ENCODE data around the gene ARID1B. TPM values are rescaled to one million over a fixed set of nuclear protein-coding genes. Genes with fewer than 3 reads are reported as not detected.

ARID1B gene
- total RNA-seq, 1 donor from 2014 or later: 78.1 TPM

DNA sequence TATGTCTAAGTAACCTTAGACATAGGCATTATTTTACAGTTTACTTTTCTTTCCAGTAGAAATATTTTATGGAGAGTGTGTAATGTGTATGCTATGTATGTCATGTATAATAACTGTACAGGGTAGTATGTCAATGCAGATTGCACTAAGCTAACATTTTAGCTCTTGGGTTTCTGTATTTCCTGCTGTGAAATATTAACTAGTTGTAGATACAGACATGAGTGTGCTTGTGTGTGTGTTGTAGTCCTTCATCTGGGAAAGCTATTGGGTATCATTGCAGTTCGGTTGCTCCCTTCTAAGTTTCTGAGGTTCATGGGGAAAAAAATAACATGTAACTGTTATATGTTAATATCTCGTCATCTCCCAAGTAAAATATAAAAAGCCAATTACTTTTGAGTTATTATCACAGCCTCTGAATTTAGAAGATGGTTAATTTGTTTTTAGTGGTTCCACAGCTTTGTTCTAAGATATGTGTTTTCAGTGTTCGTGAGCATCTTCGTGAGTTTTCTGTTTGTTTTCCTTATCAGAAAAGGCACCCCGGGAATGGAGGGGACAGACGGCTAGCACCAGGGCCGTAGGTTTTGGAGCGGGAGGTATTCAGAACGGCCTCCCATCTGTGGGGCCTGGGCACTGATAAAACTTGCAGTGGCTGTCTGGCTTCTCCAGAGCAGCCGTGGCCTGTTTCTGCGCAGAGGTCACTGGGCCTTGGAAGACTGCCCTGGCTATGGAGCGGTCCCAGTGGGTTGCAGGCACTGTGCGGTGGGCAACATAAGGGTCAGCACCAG, 215.0 kb downstream of the ARID1B start:
- Mint-ChIP-seq H3K27me3 (ENCODE audit: unreplicated experiment) (no peaks in the 10 kb centered on the region), H3K4me1 (ENCODE audit: unreplicated experiment) (peaks cover 40% of the 10 kb centered on the region), H3K36me3 (ENCODE audit: unreplicated experiment) (no peaks in the 10 kb centered on the region), H3K9me3 (ENCODE audit: unreplicated experiment) (no peaks in the 10 kb centered on the region), H3K27ac (ENCODE audit: unreplicated experiment) (peak overlapping the region; percentile 78), H3K4me3 (ENCODE audit: unreplicated experiment) (no peak overlapping the region)
- no peak for DNase-seq (ENCODE audit: extremely low spot score, unreplicated experiment)
- TF ChIP-seq, protein P1, sequence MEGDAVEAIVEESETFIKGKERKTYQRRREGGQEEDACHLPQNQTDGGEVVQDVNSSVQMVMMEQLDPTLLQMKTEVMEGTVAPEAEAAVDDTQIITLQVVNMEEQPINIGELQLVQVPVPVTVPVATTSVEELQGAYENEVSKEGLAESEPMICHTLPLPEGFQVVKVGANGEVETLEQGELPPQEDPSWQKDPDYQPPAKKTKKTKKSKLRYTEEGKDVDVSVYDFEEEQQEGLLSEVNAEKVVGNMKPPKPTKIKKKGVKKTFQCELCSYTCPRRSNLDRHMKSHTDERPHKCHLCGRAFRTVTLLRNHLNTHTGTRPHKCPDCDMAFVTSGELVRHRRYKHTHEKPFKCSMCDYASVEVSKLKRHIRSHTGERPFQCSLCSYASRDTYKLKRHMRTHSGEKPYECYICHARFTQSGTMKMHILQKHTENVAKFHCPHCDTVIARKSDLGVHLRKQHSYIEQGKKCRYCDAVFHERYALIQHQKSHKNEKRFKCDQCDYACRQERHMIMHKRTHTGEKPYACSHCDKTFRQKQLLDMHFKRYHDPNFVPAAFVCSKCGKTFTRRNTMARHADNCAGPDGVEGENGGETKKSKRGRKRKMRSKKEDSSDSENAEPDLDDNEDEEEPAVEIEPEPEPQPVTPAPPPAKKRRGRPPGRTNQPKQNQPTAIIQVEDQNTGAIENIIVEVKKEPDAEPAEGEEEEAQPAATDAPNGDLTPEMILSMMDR (IDR thresholded peaks at IDR 0.05): no peak

DNA sequence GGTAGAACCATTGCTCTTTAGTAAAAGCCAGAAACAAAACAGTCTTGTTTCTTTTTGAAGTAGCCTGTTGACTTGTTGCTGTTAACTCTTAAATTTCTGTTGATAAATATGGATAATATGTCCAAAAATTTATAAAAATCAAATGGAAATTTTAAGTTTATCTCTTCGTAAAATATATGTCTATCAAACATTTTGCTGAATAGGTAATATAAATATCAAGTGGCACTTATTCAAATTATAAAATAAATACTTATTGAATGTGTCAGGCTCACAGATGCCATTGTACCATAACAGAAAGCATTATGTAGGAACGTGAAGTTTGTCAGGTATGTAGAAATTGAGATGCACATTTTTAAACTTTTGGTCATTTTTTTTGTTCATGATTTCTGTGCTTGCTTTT, 216.5 kb downstream of the ARID1B start:
- H3K4me1 Mint-ChIP-seq (ENCODE audit: unreplicated experiment): peaks cover 28% of the 10 kb centered on the region
- H3K4me3 Mint-ChIP-seq (ENCODE audit: unreplicated experiment): no peak overlapping the region
- peaks cover 2% of the 10 kb centered on the region for H3K36me3 Mint-ChIP-seq (ENCODE audit: unreplicated experiment)
- no peak overlapping the region for H3K27ac Mint-ChIP-seq (ENCODE audit: unreplicated experiment)
- TF ChIP-seq, protein P1 (IDR thresholded peaks at IDR 0.05): no peak
- no peak for DNase-seq (ENCODE audit: extremely low spot score, unreplicated experiment)
- H3K9me3 Mint-ChIP-seq (ENCODE audit: unreplicated experiment): no peaks in the 10 kb centered on the region
- H3K27me3 Mint-ChIP-seq (ENCODE audit: unreplicated experiment): no peaks in the 10 kb centered on the region

DNA sequence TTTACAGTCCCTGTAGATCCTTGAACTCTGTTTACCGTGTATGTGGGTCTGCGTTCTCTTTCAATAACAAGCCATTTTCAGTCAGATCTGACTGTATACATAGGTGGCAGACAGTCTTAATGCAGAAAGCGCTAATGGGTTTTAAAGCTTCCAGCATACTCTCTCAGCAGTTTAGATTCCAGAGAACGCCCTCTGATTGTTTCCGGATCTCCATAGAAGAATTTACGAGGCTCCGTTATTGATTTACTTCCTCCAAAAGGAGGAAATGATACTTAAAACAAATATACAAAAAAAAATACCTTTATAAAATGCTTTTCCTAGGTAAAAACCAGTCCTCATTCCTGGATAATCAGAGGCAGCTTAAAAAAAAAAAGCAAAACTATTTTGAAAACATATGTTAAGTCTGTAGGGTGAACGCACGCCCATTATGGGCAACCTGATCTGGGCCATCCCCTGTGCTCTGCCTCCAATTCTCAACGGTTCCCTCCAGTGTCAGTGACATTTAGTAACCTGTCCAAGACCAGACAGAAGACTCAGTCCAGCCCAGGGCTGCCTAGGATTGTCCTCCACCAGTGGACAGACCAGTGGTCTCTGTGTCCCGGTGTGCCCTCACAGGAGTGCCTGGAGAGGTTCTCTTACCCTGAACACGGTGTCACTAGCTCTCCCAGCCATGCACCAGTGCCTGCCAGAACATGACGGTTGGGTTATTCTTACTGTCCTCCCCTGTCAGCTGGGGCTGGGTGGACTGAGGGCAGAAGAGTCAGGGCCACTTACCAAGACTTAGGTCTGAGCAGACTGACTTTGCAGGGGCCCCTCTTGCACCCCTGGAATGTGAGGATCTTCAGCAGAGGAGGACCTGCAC, 217.3 kb downstream of the ARID1B start:
- no peak overlapping the region for H3K27ac Mint-ChIP-seq (ENCODE audit: unreplicated experiment)
- H3K4me3 Mint-ChIP-seq (ENCODE audit: unreplicated experiment): no peak overlapping the region
- H3K4me1 Mint-ChIP-seq (ENCODE audit: unreplicated experiment): peaks cover 23% of the 10 kb centered on the region
- no peaks in the 10 kb centered on the region for H3K9me3 Mint-ChIP-seq (ENCODE audit: unreplicated experiment)
- no peak for DNase-seq (ENCODE audit: extremely low spot score, unreplicated experiment)
- TF ChIP-seq, protein P1 (IDR thresholded peaks at IDR 0.05): no peak
- peaks cover 2% of the 10 kb centered on the region for H3K36me3 Mint-ChIP-seq (ENCODE audit: unreplicated experiment)
- H3K27me3 Mint-ChIP-seq (ENCODE audit: unreplicated experiment): no peaks in the 10 kb centered on the region

DNA sequence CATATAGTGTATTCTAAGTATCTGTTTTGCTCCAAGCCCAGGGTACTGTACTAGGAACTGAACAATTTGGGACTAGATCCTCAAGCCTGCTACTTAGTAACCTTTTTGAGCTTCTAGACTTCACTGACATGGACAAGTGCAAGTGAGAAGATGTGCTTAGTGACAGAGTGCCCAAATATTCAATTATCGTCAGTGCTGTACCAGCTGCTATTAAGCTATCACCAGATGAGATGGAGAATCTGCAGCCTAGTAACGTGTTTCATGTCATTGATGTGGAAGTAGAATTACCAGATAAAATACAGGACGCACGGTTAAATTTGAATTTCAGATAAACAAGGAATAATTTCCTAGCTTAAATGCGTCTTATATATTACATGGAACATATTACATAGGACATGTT, 218.3 kb downstream of the ARID1B start:
- Mint-ChIP-seq H3K9me3 (ENCODE audit: unreplicated experiment) (no peaks in the 10 kb centered on the region), H3K4me1 (ENCODE audit: unreplicated experiment) (peaks cover 23% of the 10 kb centered on the region), H3K36me3 (ENCODE audit: unreplicated experiment) (peaks cover 2% of the 10 kb centered on the region), H3K4me3 (ENCODE audit: unreplicated experiment) (no peak overlapping the region), H3K27ac (ENCODE audit: unreplicated experiment) (no peak overlapping the region), H3K27me3 (ENCODE audit: unreplicated experiment) (no peaks in the 10 kb centered on the region)
- TF ChIP-seq, protein P1 (IDR thresholded peaks at IDR 0.05): no peak
- no peak for DNase-seq (ENCODE audit: extremely low spot score, unreplicated experiment)

DNA sequence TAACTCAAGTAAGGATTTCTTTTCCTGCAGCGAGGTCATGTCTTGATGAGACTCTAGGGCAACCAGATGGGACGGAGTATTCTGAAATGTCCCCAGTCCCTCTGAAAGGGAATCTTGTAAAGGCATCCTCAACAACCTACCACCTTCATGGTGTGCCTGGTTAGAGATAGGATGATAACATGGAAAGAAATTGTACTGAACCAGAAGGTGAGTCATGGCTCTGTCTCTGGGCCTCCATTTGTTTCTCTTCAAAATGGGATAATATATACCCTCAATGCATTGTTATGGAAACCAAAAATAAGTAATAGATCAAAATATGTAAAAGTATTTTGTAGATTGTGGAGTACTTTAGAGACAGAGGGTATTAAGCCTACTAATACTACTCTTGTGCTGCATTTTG, 219.1 kb downstream of the ARID1B start:
- Mint-ChIP-seq H3K4me3 (ENCODE audit: unreplicated experiment) (no peak overlapping the region), H3K36me3 (ENCODE audit: unreplicated experiment) (peaks cover 2% of the 10 kb centered on the region), H3K4me1 (ENCODE audit: unreplicated experiment) (peaks cover 21% of the 10 kb centered on the region), H3K27ac (ENCODE audit: unreplicated experiment) (no peak overlapping the region), H3K27me3 (ENCODE audit: unreplicated experiment) (no peaks in the 10 kb centered on the region), H3K9me3 (ENCODE audit: unreplicated experiment) (no peaks in the 10 kb centered on the region)
- DNase-seq (ENCODE audit: extremely low spot score, unreplicated experiment): no peak
- TF ChIP-seq, protein P1 (IDR thresholded peaks at IDR 0.05): no peak

Measured in osteocyte (in vitro differentiated cells).